DND-41 (cell line): Measurements from ENCODE around the gene CENPB.

Experiments used
- CTCF ChIP-seq: IDR thresholded peaks from 2 replicates; pipeline ENCODE4 v1.5.1; 2012; ENCODE audit warnings: borderline replicate concordance, low read length, moderate library complexity, mild to moderate bottlenecking; ENCODE audit not compliant: poor library complexity, severe bottlenecking; ENCODE audit errors: extremely low read depth
- EZH2 ChIP-seq: IDR thresholded peaks from 3 replicates; pipeline ENCODE4 v1.6.1; 2012; ENCODE audit warnings: borderline replicate concordance, low read depth, mild to moderate bottlenecking, moderate library complexity, low read length, inconsistent platforms; ENCODE audit not compliant: severe bottlenecking

- TF ChIP-seq CTCF (no peak), EZH2 (no peak)
Observed at GRCh38 chr20:3740615-3741301, 45.8 kb downstream of the CENPB start.
